ENCODE results near the gene ITGB6.
A peak's percentile ranks its signal among the peaks of the same experiment; 100 is the strongest.
"Not testable (repeated sequence)": the region's sequence is repeated elsewhere in the genome, so short reads cannot be mapped to it uniquely, and the experiment has no call there.

ITGB6 gene

DNA sequence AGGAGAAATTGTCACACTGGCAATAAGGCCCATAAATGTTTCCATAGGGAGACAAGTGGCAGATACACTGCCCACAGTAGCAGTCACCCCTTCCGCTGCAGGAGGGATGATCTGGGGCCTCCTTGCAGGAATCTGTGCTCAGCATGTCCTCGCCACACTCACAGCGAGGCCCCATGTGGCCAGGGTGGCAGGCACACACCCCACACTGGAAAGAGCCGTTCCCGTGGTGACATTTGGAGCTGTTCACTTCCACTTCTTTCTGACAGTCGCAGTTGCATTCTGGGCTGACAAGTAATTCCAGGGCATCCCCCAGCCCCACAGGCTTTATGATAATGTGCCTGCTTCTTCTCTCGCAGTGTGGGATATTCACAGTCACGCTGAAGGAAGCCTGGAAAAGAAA lies 62.6 kb downstream of the ITGB6 start:
- no peak for DNase-seq

DNA sequence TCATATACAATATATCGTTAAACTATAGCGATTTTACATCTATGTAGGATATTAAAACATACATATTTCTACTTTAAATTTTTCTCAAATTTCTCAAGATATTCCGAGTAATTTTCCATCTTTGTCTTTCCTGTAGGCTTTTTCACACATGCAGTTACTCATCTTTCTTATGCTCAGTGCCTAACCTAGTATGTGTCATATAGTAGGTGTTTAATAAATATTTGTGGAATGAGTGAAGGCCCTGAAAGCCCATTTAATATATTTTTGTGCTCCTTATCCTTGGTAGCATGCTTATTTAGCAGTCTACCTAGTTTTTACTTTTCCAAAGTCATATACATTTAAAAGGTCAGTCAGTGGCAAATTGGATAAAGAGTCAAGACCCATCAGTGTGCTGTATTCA lies 67.3 kb downstream of the ITGB6 start:
- DNase-seq: no peak

DNA sequence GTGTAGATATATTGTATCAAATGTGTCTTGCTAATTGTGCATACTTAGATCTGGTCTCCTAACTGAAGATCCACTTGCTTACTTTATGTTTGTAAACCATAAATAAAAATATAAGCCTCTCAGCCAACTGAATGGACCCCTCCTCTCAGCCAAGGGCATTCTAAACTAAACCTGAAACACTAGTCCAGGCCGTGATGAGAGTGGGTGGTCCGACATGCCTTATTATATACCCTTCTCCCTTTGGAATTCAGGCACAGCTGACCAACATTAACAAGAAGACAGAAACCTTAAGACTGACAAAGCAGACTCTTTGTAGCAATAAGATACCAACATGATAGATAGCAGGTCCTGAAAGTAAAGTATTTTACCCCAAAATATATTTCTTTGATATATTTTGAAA lies 73.3 kb downstream of the ITGB6 start:
- DNase-seq: no peak

DNA sequence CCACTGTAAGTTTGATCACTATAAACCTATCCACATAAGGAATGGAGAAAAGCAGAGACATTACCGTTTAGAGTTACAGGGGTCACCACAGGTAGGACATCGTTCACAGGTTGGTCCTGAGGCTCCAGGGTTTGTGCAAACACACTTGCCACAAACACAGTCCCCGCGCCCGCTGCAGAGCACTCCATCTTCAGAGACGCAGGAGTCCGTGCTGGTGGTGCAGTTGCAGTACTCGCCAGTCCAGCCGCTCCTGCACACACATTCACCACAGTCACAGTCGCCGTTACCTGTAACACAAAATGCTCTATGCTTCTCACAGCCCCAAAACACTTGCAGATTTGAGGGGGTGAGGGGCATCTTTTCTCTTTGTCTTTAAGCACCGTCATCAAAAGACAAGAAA lies 73.8 kb downstream of the ITGB6 start:
- no peak for DNase-seq

GRCh38 chr2:160125828-160126227 lies 74.2 kb downstream of the ITGB6 start:
- DNase-seq: no peak

- DNase-seq: no peak
Observed at GRCh38 chr2:160125366-160125765, 74.7 kb downstream of the ITGB6 start.

- no peak for DNase-seq
Observed at GRCh38 chr2:160124571-160124970, 75.5 kb downstream of the ITGB6 start.

DNA sequence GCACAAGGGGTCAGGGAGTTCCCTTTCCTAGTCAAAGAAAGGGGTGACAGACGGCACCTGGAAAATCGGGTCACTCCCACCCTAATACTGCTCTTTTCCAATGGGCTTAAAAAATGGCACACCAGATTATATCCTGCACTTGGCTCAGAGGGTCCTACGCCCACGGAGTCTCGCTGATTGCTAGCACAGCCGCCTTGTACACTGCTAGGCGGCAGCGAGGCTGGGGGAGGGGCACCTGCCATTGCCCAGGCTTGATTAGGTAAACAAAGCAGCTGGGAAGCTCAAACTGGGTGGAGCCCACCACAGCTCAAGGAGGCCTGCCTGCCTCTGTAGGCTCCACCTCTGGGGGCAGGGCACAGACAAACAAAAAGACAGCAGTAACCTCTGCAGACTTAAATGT lies 85.4 kb downstream of the ITGB6 start:
- DNase-seq: not testable (repeated sequence)

DNA sequence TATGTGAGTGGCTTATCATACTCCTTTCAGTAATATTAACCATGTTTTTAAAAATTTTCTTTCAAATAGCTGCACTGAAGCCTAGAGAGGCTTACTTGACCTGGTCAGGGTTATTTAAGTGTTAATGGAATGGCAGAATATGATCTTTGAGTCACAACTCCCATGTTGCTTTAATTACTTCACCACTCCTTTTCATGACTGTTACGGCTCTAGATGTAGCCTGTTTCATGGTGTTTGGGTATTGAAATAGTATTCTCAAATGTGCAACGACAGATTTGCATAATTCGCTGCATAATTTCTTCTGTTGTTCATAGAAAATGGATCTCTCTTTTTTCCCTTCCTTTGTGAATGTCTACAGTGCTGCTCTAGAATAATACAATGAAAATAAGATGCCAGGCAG lies 86.1 kb downstream of the ITGB6 start:
- DNase-seq: no peak

DNA sequence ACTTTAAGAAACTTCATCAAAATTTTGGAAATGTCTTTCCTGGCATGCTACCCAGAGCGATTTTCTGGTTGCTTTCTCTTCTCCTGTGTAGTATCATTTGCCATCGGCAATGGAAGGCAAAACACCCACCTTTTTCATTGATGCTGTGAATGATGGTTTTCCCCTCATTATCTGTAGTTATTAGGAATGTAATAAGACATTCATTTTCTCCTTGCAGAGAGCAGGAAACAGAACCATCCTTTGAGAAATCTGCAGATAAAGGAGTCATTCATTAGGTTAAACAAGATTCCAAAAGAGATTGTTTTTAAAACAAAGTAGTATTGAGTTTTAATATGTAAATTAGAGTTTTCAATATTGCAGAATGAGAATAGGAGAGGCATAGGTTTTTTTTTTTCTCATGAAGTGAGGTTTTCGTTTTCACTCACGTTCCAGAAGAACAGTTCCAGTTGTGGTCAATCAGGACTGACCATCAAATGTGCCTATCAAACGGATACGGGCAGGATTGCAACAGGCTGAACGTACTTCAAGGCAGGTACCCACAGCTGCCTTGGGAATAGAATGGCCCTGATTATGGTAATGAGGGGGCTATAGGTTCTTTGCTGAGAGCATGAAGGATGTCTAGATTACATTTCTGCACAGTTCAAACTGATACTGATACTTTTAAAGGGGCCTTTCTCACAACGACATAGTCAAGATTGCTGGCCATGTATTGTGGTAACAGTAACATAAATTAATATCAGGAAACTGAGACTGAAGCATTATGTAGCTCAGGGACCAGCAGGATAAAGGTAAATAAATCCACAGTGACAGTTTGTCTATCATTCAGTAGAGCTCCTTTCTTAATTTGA lies 87.9 kb downstream of the ITGB6 start:
- DNase-seq: no peak

DNA sequence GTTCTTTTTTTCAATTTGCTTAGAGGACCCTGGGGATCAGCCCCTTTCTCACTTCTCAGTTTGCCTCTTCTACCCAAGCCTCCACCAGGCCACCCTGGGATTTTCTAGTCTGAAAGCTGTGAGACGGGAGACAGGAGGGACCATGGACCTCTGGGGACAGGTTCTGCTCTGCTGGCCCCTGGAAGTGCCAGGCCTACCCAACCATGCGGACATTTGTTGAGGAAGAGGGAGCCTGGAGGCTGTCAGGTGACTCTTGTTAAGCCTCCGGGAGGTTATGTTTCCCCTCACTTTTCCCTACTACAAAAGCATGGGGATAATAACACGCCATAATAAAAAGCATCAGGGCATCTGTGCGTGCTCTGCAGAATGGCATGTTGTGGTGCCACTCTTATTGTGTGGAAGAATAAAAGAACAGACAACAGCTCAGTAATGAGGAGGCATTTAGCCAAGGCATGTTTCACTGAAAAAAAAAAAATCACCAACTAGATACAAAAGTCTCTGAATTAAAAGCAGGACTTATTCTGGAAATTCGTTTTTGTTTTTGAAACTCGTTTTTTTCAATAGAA lies 89.3 kb downstream of the ITGB6 start:
- DNase-seq: no peak

GRCh38 chr2:160109939-160110673 lies 90.0 kb downstream of the ITGB6 start:
- peak in 1 of 4 experiments; percentile 11 for DNase-seq

- no peak for DNase-seq
Observed at GRCh38 chr2:160109243-160109642, 90.8 kb downstream of the ITGB6 start.

DNA sequence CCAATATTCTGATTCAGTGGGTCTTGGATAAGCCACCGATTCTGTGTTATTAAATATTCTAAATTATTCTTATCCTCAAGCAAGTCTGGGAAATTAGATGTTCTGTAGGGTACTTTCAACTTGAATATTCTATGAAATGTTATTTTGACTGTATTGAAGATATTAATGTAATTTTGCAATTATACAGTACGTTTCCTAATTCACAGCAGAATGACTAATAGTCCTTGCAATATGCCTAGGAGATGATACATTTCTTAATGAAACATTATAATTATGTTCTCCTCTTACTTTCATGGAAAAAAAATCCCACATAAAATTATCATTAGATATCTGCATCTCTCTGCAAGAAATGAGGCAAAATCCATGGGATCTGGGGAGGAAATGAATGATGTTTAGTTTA lies 91.4 kb downstream of the ITGB6 start:
- DNase-seq: no peak

GRCh38 chr2:160105366-160105765 lies 94.7 kb downstream of the ITGB6 start:
- DNase-seq: no peak

- DNase-seq: no peak
Observed at GRCh38 chr2:160104115-160104514, 96.0 kb downstream of the ITGB6 start.

GRCh38 chr2:160097326-160097725 lies 102.7 kb downstream of the ITGB6 start:
- no peak for DNase-seq

GRCh38 chr2:160096409-160096808 lies 103.7 kb downstream of the ITGB6 start:
- DNase-seq: no peak

- no peak for DNase-seq
Observed at GRCh38 chr2:160092445-160092844, 107.6 kb downstream of the ITGB6 start.

DNA sequence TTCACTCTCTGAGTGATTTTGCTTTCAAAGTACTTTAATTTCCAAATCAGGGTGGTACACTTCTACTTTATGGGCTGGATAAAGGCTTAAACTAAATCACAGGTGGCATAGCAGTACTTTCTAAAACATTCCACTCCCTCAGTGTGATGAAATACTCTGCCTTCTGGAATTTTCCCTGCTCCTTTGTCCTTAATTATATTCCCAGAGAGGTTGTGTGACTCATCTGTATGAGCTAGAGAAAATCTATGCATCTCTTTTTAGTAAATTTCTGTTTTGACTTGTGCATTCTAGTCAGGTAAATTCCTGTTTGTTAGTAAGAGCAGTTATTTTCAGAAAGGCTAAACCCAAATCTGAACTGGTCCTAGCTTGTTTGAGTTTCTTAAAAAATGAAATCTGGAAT lies 108.7 kb downstream of the ITGB6 start:
- DNase-seq: no peak

DNA sequence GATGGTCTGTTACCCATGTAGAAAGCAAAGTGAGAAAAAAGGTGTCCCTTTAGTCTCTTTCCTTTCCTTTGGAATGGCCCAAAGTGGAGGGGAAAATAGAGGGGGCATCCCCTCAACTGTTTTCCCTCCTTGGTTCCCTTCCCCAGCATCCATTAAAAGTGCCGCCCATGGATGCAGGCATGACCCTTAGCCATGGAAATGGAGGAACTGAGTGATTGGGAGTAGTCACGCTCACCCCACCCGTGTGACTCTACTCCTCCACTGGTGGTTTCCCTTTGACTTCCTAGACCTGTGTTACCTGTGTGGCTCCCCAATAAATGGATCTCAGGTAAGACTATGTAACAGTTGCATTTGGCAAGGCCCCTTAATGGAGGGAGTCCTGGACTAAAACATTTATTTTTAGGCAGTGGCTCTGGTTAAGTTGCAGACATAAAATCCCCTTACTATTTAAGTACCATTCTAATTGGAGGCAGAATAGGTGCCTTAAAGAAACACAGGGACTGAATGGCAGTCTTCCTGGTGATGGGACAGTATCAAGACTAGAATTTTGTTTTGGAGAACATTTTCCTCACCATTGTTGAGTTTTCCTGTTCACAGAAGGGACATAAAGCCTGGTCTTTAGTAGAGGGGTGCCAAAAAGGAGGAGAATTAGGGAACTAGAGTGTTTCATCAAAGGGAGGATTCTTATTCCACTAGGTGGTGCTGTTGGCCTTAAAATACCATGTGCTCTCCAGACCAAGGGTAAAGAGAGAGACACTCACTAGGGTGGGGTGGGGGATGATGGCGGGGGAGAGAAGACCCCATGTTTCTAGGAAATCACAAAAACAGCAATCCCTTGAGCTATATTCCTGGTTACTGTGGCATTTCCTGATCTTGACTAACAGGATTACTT lies 112.0 kb downstream of the ITGB6 start:
- DNase-seq: no peak

DNA sequence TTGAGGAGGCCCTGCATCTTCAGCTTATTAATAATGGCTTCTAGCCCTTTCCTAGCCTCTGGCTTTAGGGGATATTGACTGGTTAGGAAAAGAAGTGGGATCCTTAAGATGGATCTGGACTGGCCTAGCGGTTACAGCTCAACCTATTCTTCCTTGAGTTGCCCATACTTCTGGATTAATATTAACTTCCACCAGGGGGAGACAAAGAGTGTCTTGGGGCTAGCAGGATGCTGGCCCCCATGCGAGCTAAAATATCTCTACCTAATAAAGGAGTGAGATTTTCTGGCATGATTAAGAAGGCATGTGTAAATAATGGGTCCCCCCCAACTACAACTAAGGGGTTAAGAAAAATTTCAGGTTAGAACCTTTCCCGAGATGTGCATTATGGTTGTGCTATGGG lies 114.4 kb downstream of the ITGB6 start:
- no peak for DNase-seq
